ENCODE data around the gene SUPT20HL2.

Gene SUPT20HL2

GRCh38 chrX:24343719-24344118 is 29.9 kb upstream of the SUPT20HL2 start:
- no peak for TF ChIP-seq CTCF (conservative IDR thresholded peaks at IDR 0.05; ENCODE audit: low read depth, low read length)
- DNase-seq (ENCODE audit: low read depth): no peak
- H3K4me3 ChIP-seq (ENCODE audit: low read depth, low read length): no peak overlapping the region

- no peak for TF ChIP-seq CTCF (conservative IDR thresholded peaks at IDR 0.05; ENCODE audit: low read depth, low read length)
- peak; percentile 48 for DNase-seq (ENCODE audit: low read depth)
- no peak overlapping the region for H3K4me3 ChIP-seq (ENCODE audit: low read depth, low read length)
Observed at GRCh38 chrX:24341795-24342194, 27.9 kb upstream of the SUPT20HL2 start.

GRCh38 chrX:24340501-24340900 is 26.6 kb upstream of the SUPT20HL2 start:
- H3K4me3 ChIP-seq (ENCODE audit: low read depth, low read length): no peak overlapping the region
- DNase-seq (ENCODE audit: low read depth): no peak
- TF ChIP-seq CTCF (conservative IDR thresholded peaks at IDR 0.05; ENCODE audit: low read depth, low read length): no peak

- DNase-seq (ENCODE audit: low read depth): no peak
- no peak overlapping the region for H3K4me3 ChIP-seq (ENCODE audit: low read depth, low read length)
- TF ChIP-seq CTCF (conservative IDR thresholded peaks at IDR 0.05; ENCODE audit: low read depth, low read length): no peak
Observed at GRCh38 chrX:24339911-24340310, 26.0 kb upstream of the SUPT20HL2 start.

- no peak overlapping the region for H3K4me3 ChIP-seq (ENCODE audit: low read depth, low read length)
- DNase-seq (ENCODE audit: low read depth): no peak
- TF ChIP-seq CTCF (conservative IDR thresholded peaks at IDR 0.05; ENCODE audit: low read depth, low read length): no peak
Observed at GRCh38 chrX:24335871-24336270, 22.0 kb upstream of the SUPT20HL2 start.

GRCh38 chrX:24334461-24334860 is 20.6 kb upstream of the SUPT20HL2 start:
- no peak for DNase-seq (ENCODE audit: low read depth)
- TF ChIP-seq CTCF (conservative IDR thresholded peaks at IDR 0.05; ENCODE audit: low read depth, low read length): no peak
- H3K4me3 ChIP-seq (ENCODE audit: low read depth, low read length): no peak overlapping the region

- no peak overlapping the region for H3K4me3 ChIP-seq (ENCODE audit: low read depth, low read length)
- no peak for TF ChIP-seq CTCF (conservative IDR thresholded peaks at IDR 0.05; ENCODE audit: low read depth, low read length)
- DNase-seq (ENCODE audit: low read depth): no peak
Observed at GRCh38 chrX:24333371-24333770, 19.5 kb upstream of the SUPT20HL2 start.
